Sigmoid colon (tissue), 7 donors: ENCODE results near the gene CNNM3. TPM values are rescaled to one million over a fixed set of nuclear protein-coding genes. Genes with fewer than 3 reads are reported as not detected.

Source experiments
- DNase-seq: peaks from one replicate; pipeline ENCODE4 v3.0.0-alpha.2; 2019
- H3K27ac ChIP-seq, 4 donors: fragments of 200-600 bp; sonication (generic); one replicate each; pipeline ENCODE4 v1.5.1; 2016 to 2019; ENCODE audit warnings: mild to moderate bottlenecking in 1 of 4
- H3K27me3 ChIP-seq, 3 donors: fragments of 200-600 bp; sonication (generic); one replicate each; pipeline ENCODE4 v1.5.1; 2019; ENCODE audit warnings: mild to moderate bottlenecking in 1 of 3
- H3K36me3 ChIP-seq, 4 donors: fragments of 200-600 bp; sonication (generic); one replicate each; pipeline ENCODE4 v1.5.1; 2016 to 2019
- H3K4me1 ChIP-seq, 4 donors: fragments of 200-600 bp; sonication (generic); one replicate each; pipeline ENCODE4 v1.5.1; 2017 to 2019
- H3K4me3 ChIP-seq, 4 donors: fragments of 200-600 bp; sonication (generic); one replicate each; pipeline ENCODE4 v1.5.1; 2017 to 2019; ENCODE audit warnings: mild to moderate bottlenecking in 2 of 4, moderate library complexity in 1 of 4
- H3K9me3 ChIP-seq, 4 donors: fragments of 200-600 bp in 3 of 4; sonication (generic) in 3 of 4; one replicate each; pipeline versions ENCODE4 v1.5.1 to v1.6.1; 2013 to 2019
- EP300 ChIP-seq, 4 donors: sonication (generic); formaldehyde crosslinking; IDR thresholded peaks; one replicate each; pipeline ENCODE4 v1.6.1; 2017; ENCODE audit warnings: antibody characterized with exemption in 4 of 4
- POLR2A ChIP-seq, 2 donors: fragments of 450-650 bp; IDR thresholded peaks; one replicate each; pipeline ENCODE4 v1.6.1; 2016; ENCODE audit warnings: antibody characterized with exemption in 2 of 2, mild to moderate bottlenecking in 2 of 2, moderate library complexity in 2 of 2
- POLR2AphosphoS5 ChIP-seq, 4 donors: sonication (generic); formaldehyde crosslinking; IDR thresholded peaks; one replicate each; pipeline ENCODE4 v1.6.1; 2017; ENCODE audit warnings: antibody characterized with exemption in 4 of 4
- WGBS, 2 donors: extraction: QIAGEN DNeasy Blood & Tissue Kit; methylation state at CpG; one replicate each; pipeline ENCODE4 v1.1.7; 2013; 5-methylcytosine and 5-hydroxymethylcytosine counted together
- intact Hi-C: fragments of 100-400 bp; cut with DNase I; formaldehyde crosslinking; loops from one replicate; pipeline ENCODE4 v1.15.1; 2023
- polyA plus RNA-seq, 3 donors: library from polyadenylated mRNA; stranded (reverse); fragments of 200-250 nt; gene quantifications; one replicate each; pipeline ENCODE4 v1.2.3, GENCODE V29; 2013
- total RNA-seq, 4 donors: library from RNA; depleted of rRNA; stranded (reverse); fragments of >200 nt; gene quantifications; one replicate each; pipeline ENCODE4 v1.1.0, GENCODE V29; 2016
- TF ChIP-seq, protein P1 (sequence below), 4 experiments: fragments of 450-650 bp in 3 of 4; fragments of 200-600 bp in 1 of 4; IDR thresholded peaks; one replicate each; pipeline ENCODE4 v1.5.1; 2016 to 2019; ENCODE audit warnings: antibody characterized with exemption in 4 of 4, mild to moderate bottlenecking in 3 of 4, moderate library complexity in 2 of 4
- donor health status: healthy with polysubstance abuse.
- donor health status: Bipolar disorder and iron deficiency.
- donor health status: healthy.

The CNNM3 gene
- total and polyA plus RNA-seq, 7 donors, result 1.2 to 16.6 (median 10.0) TPM

DNA sequence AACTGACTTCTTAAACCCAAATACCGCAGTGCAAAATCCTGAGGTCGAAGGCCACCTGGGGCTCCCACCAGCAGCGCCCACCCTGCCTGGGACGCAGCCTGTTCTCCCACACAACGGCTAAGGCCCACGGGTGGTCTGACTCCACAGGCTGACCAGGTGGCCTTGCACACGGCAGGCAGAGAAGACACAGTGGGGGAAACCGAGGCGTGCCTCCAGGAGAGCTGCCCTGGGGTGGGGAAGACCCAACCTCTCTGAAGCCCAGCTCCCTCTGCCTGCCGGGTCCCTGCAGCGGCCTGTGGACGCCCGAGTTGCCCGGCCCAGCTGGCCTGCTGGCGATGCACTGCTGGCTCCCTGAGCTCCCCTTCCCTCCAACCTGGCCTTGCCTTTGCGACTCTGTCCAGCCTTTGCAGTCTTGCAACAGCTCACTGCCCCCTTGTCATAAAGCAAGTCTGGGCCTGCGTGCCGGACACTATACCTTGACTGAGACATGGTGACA lies 63.5 kb downstream of the CNNM3 start:
- intact Hi-C loops, result no loop called here
- WGBS, 2 donors, result 95 to 96% methylated on average over 18 of the region's 18 CpGs

DNA sequence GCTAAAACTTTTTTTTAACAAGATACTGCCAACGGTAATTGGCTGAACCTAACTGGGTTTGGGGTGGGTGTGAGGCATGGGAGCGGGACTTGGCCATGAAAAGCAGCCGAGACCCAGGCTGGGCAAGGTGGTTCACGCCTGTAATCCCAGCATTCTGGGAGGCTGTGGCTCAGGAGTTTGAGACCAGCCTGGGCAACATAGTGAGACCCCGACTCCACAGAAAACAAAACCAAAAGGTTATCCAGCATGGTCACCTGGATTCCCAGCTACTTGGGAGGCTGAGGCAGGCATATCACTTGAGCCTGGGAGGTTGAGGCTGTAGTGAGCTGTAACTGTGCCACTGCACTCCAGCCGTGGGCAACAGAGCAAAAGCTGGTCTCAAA lies 64.8 kb downstream of the CNNM3 start:
- TF ChIP-seq POLR2AphosphoS5 (IDR thresholded peaks at IDR 0.05), result no peak
- TF ChIP-seq, protein P1, sequence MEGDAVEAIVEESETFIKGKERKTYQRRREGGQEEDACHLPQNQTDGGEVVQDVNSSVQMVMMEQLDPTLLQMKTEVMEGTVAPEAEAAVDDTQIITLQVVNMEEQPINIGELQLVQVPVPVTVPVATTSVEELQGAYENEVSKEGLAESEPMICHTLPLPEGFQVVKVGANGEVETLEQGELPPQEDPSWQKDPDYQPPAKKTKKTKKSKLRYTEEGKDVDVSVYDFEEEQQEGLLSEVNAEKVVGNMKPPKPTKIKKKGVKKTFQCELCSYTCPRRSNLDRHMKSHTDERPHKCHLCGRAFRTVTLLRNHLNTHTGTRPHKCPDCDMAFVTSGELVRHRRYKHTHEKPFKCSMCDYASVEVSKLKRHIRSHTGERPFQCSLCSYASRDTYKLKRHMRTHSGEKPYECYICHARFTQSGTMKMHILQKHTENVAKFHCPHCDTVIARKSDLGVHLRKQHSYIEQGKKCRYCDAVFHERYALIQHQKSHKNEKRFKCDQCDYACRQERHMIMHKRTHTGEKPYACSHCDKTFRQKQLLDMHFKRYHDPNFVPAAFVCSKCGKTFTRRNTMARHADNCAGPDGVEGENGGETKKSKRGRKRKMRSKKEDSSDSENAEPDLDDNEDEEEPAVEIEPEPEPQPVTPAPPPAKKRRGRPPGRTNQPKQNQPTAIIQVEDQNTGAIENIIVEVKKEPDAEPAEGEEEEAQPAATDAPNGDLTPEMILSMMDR (IDR thresholded peaks at IDR 0.05), result no peak
- no peak for TF ChIP-seq EP300 (IDR thresholded peaks at IDR 0.05)
- TF ChIP-seq POLR2A (IDR thresholded peaks at IDR 0.05), result no peak
- H3K4me3 ChIP-seq, result no peak overlapping the region
- 75 to 85% methylated on average over 6 of the region's 6 CpGs for WGBS, 2 donors

More for the DNA sequence above, 63.5 kb downstream of the CNNM3 start:
- no peak for TF ChIP-seq EP300 (IDR thresholded peaks at IDR 0.05)
- TF ChIP-seq POLR2AphosphoS5 (IDR thresholded peaks at IDR 0.05), result no peak
- TF ChIP-seq POLR2A (IDR thresholded peaks at IDR 0.05), result no peak
- TF ChIP-seq, protein P1 (IDR thresholded peaks at IDR 0.05), result no peak
- peaks cover 0 to 4% (median 2%) of the 10 kb centered on the region in 4 donors for H3K4me1 ChIP-seq
- no peaks in the 10 kb centered on the region for H3K36me3 ChIP-seq
- no peak for DNase-seq
- no peaks in the 10 kb centered on the region for H3K27me3 ChIP-seq
- H3K9me3 ChIP-seq, result no peaks in the 10 kb centered on the region
- no peak overlapping the region for H3K4me3 ChIP-seq
- no peak overlapping the region for H3K27ac ChIP-seq

DNA sequence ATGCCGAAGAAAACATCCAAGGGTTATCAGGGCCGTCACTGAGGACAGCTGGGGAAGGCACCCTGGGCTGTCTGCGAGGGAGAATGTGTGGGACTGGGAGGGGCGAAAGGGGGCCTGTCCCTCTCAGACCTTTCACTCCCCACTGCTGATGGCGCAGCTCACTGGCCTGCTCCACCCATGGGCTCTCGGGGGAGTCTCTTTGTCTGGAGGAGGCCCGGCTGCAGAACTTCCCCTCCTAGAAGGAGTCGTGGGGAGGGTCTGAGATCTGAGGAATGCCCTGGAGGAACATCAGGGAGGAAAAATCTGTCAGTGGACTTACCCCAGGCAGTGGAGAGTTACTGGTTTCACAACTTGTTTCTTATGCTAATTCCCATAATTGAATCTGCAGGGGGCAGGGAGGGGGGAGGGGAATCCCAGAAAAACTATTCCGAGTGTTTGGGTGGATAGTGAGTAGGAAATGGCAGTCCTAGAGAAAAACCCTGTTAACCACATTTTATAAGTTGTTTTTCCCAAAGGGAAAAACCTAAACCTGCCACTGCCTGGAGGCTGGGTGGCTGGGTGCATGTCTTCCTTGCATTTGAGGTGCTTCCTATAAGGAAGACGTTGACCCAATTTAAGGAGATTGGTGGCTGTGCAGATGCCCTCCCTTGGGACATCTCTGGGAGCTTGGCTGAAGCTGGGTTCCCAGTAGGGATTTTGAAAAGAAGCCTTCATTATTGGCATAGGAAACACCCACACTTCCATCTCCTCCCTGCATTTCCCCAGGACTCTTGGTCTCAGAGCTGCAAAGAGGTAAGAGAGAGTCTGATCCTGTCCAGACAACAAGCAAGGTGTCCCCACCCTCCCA lies 65.5 kb downstream of the CNNM3 start:
- H3K27ac ChIP-seq, result no peak overlapping the region
- H3K36me3 ChIP-seq, result no peaks in the 10 kb centered on the region
- no peaks in the 10 kb centered on the region for H3K9me3 ChIP-seq
- H3K4me3 ChIP-seq, result no peak overlapping the region
- intact Hi-C loops, result no loop called here
- H3K4me1 ChIP-seq, result peaks cover 0 to 19% (median 10%) of the 10 kb centered on the region in 4 donors
- DNase-seq, result no peak
- no peaks in the 10 kb centered on the region for H3K27me3 ChIP-seq
- 74 to 80% methylated on average over 10 of the region's 10 CpGs for WGBS, 2 donors
- TF ChIP-seq, protein P1 (IDR thresholded peaks at IDR 0.05), result no peak
- TF ChIP-seq POLR2AphosphoS5 (IDR thresholded peaks at IDR 0.05), result no peak
- no peak for TF ChIP-seq POLR2A (IDR thresholded peaks at IDR 0.05)
- TF ChIP-seq EP300 (IDR thresholded peaks at IDR 0.05), result no peak

More for the DNA sequence above, 64.8 kb downstream of the CNNM3 start:
- no peaks in the 10 kb centered on the region for H3K36me3 ChIP-seq
- DNase-seq, result no peak
- peaks cover 0 to 12% (median 3%) of the 10 kb centered on the region in 4 donors for H3K4me1 ChIP-seq
- H3K27ac ChIP-seq, result no peak overlapping the region
- no peaks in the 10 kb centered on the region for H3K9me3 ChIP-seq
- H3K27me3 ChIP-seq, result no peaks in the 10 kb centered on the region
- intact Hi-C loops, result no loop called here

DNA sequence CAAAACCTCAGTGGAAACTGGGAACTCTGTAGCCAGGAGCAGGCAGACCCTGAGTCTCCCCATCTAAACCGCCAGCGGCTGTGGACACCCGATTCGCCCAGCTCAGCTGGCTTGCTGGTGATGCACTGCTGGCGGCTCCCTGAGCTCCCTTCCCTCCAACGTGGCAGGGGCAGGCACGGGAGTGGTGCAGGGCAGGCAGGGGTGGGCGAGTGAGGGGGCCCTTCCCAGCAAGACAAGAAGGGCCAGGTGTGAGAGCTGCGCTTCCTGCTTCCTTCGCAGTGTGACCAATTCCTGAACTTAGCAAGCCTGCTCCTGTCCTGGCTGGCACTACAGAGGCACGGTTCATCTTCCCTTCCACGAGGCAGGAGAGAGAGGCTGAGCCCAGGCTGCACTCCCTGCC lies 66.2 kb downstream of the CNNM3 start:
- Histone ChIP-seq H3K36me3 (no peaks in the 10 kb centered on the region), H3K27me3 (no peaks in the 10 kb centered on the region), H3K9me3 (no peaks in the 10 kb centered on the region), H3K4me3 (no peak overlapping the region), H3K27ac (no peak overlapping the region), H3K4me1 (peaks cover 0 to 26% (median 16%) of the 10 kb centered on the region in 4 donors)
- WGBS, 2 donors, result 76 to 84% methylated on average over 12 of the region's 12 CpGs
- intact Hi-C loops, result no loop called here
- DNase-seq, result no peak
- no peak for TF ChIP-seq POLR2A (IDR thresholded peaks at IDR 0.05)
- TF ChIP-seq POLR2AphosphoS5 (IDR thresholded peaks at IDR 0.05), result no peak
- TF ChIP-seq, protein P1 (IDR thresholded peaks at IDR 0.05), result no peak
- TF ChIP-seq EP300 (IDR thresholded peaks at IDR 0.05), result no peak
